Dedifferentiated amniotic fluid mesenchymal stem cell (primary cell): ENCODE measurements around the gene NKD2.
"Not testable (repeated sequence)": the region's sequence is repeated elsewhere in the genome, so short reads cannot be mapped to it uniquely, and the experiment has no call there.

Source experiments
- DNase-seq: peaks from one replicate; pipeline ENCODE4 v3.0.0-alpha.2; 2016; ENCODE audit errors: extremely low spot score

Gene NKD2

DNA sequence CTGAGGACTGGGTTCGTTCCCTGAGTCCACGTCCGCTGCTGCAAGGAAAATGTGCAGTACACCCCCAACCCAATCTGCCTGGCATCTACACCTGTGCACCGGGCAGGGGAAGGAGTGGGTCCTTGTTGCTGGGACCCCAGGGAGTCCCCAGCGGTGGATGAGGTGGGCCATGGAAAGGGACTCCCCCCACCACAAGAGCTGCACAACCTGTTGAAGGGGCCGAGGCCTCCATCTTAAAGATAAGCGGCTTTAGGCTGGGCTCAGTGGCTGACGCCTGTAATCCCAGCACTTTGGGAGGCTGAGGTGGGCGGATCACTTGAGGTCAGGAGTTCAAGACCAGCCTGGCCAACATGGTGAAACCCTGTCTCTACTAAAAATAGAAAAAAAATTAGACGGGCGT is 7.8 kb upstream of the NKD2 start:
- not testable (repeated sequence) for DNase-seq

DNA sequence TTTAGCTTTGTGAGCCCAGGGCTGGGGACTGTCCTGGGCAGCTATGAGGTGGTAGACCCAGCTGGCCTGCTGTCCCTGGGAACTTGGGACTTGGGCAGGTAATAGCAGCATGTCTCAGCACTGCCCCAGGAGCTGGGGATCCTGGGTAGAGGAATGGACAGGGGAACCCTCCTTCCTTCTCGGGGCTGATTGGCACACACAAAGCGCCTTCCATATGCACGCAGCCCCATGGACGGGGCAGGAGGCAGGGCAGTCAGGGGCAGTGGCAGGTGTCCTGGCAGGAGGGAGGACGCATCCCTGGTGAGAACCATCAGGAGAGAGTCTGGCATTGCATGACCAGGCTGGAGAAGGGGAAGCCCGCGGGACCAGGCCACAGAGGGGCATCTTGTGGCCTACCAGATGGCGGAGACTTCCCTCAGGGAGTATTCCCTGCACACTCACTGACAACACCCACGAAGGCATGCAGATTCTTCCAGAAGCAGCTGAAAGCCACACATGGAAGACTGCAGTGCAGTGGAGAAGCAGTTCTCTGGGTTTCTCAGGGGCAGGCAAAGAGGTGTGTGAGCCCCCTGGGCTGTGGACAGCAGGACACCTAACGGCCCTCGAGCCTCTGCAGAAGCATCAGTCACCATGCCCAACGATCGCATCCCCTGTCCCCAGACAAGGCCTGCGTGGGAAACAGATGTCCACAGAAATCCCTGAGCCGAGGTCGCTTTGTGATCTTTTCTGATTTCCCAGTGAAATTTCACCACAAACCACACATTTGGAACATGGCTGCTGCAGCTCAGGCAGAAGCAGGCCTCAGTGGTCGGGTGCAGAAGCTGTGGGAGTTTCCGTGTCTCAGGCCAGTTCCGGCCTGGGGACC is 7.0 kb upstream of the NKD2 start:
- DNase-seq = no peak

DNA sequence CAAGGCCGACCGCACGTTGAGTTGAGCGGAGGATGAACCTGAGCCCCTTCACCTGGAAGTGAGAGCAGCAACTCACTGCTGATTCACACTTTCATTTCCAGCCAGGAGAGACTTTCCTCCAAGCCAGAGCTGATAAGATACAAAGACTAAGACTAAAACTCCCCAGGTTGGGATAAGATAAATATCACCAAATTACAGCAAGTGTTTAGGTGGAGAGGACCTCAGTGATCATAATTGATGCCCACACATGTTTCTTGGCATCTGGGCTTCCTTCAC is 6.4 kb upstream of the NKD2 start:
- DNase-seq = no peak

DNA sequence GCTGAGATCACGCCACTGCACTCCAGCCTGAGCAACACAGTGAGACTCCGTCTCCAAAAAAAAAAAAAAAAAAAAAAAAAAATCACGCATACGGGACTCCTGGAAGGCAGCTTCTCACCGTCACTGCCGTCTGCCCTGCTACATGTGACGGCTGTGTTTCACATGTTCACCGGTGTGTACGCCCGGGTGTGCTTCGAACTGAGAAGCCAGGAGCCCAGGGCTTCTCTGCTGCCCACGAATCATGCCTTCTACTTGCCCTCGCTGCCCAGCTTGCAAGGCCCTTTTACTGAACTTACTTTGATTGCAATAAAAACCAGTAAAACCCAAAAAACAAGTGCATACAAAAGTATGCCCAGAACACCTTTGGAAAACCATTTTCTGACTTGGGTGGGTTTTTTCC is 5.8 kb upstream of the NKD2 start:
- DNase-seq = no peak

DNA sequence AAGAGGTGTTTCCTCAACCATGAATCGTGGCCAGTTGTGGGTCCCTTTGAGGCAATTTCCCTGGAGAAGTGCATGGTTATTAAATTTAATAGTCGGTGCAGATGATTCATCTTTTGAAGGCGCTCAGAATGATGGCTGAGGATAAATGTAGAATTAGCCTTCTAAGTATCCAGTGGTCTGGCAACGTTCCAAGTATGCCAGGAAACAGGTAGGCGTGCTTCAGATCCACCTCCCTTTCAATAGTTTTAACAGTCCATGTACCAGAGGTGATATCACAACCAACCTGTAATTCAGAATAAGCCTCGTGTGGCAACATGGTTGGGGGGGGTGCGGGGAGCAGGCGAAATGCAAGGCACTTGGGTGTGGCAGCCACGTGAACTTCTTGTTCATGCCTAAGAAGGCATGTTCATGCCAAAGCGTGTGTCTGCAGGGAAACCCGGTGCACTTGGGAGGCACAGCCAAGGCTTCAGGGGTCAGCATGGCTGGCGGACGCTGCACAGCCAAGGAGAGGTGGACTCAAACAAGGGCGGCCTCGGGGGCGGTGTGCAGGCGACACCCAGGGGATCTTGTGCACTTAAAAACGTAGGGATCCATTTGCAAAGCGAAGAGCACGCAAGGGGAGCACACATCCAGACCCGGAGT is 5.2 kb upstream of the NKD2 start:
- no peak for DNase-seq

DNA sequence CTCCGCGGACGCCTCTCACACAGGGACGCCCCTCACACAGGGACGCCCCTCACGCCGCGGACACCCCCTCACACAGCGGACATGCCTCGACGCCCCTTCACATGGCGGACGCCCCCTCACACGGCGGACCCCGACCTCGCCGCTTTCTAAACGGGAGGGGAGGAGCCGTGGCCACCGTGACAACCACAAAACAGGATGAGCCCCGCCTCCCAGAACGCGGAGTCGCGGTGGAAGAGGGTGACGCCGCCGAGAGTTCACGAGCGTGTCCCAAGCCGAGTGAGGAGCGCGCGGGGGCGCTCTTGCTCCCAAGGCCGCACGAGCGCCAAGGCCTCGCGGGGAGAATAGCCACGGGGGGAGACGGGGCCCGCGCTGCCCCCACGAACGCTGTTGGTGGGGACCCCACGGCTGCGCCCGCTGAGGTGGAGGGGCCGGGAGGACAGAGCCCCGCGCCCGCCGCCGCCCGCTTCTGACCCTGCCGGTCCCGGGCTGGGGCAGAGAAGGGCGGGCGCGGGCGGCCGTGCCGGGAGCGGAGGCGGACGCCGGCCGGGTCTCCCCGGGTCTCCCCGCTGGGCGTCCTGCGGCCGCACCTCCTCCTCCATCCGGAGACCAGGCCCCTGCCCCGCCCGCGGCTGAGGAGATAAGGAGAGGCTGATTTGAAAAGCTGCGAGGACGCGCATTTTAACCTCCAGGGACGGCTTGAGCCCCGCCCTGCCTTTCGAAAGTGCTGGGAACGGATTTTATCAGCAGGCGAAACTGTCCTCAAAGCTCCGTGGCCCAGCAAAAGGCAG is 3.9 kb upstream of the NKD2 start:
- DNase-seq = no peak

DNA sequence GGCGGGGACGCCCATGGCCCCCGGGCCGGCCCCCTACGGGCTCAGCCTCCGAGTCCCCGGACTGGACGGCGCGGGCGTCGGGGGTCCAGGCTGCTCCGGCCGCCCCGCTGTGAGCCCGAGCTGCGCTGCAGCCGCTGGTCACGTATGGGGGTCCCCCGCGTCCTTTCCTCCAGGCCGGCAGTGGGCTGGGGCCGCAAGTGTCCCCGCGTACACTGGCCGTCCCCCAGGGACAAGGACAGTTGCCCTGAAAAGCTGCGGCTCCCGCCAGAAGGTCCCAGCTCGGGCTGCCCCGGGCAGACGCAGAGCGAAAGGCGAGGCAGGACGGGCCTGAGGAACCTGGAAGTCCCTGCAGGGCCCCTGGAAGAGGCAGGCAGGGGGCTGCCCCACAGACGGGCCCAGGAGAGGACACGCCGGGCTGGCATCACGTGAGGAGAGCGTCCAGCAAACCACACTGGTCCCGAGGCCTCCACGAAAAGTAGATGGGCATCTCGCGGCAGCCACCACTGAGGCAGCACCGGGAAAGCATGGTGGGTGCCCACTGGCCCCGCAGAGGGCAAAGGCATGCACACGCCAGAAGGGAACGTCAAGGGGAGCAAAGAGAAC is 3.3 kb upstream of the NKD2 start:
- DNase-seq = no peak

DNA sequence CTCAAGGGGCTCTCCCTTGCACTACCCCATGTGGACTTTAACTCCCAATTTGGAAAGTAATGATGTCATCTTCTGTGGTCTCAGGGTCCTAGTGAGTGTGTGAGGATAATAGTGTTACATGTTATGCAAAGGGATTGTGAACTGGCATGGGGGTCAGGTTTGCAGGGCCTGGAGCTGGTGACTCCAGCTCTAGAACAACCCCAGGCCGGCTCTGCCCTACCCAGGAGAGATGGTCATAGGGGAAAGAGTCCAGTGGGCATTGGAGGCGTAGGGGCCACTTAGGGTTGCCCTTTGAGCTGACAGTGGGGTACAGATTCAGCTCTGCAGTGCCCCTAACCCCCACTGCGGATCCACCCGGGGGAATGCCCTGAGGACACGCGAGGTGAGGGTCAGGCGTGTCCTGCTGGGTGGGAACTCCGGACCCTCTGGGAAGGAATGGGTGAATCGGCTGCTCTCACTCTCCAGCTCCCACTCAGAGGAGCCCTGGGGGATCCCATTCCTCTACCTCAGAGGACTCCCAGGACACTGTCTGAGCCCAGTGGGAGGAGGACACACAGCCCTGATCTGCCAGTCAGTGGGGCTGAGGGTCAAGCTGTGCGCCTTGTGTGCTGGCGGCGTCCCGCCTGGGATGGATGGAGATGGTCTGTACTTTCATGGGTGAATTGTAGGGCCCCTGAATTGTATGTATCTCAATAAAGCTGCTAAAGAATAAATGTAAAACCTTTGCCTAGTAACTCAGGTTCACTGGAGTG is 2.5 kb upstream of the NKD2 start:
- DNase-seq = no peak

DNA sequence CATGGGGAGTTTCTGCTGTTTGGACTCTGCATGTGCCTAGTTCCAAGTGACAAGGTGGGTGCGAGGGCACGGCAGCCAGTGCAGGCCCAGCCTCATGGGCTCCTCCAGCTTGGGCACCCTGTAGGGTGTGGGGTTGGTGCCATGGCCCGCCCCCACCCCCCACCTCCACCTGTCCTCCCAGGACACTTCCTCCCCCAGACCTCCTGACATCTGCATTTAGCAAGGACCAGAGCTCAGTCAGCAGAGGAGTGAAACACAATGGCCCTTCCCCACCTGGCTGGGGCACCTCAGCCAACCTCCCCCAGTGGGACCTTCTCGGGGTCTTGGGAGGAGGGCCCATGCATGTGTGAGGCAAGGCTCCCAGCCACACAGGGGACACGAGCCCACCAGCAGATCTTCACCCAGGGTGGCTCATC is 1.9 kb upstream of the NKD2 start:
- DNase-seq = no peak

DNA sequence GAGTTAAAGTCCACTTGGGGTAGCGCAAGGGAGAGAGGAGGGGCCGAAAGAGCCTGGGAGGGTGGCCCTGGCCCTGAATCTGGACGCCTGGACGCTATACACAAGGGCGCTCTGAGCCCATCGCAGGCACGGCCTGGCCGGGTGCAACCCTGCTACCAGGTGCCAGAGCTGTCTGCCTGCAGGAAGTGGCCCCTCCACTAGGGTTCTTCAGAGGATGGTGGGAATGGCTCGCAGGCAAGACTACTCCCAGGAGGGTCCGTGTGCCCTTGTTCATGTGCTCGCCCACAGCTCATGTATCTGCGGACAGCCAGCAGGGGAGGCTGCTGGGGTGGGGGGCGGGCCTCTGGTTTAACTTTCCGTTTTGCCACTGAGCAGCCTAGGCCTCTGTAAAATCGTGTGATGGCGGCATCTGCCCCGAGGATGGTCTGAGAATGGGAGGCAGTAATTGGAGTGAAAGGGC is 1.4 kb upstream of the NKD2 start:
- DNase-seq = no peak

DNA sequence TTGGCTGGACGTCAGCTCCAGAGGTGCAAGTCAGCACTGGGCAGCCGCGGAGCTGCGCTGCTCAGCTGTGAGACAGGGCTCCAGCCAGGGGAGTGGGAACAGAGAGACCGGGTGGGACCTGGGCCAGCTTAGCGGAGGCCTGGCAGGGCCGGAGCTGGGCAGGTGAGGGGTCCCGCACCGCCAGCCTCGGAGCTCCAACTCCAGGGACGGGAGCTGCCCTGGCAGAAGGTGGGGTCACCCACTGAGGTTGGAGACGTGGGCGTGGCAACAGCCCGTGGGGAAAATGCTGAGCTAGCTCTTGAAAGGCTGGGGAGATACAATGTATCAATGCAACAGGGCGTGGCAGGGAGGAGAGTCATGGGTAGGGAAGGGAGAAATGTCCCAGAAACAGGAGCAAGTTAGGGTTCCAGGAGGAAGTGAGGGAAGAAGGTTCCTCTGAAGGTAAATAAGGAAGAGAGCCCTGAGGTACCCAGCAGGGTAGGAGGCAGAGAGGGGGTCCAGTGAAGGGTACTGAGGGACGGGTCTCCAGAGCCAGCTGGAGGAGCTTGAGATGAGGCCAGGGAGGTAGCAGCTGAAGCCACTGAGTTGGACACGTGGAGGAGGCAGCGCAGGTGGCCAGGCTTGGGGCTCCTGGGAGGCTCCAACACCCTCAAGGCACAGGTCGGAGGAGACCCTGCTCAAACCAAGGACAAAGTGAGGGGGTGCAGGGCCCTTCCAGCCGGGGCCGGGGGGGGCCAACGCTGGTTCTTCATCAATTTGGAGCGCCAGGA is 736 bp upstream of the NKD2 start:
- DNase-seq = no peak

DNA sequence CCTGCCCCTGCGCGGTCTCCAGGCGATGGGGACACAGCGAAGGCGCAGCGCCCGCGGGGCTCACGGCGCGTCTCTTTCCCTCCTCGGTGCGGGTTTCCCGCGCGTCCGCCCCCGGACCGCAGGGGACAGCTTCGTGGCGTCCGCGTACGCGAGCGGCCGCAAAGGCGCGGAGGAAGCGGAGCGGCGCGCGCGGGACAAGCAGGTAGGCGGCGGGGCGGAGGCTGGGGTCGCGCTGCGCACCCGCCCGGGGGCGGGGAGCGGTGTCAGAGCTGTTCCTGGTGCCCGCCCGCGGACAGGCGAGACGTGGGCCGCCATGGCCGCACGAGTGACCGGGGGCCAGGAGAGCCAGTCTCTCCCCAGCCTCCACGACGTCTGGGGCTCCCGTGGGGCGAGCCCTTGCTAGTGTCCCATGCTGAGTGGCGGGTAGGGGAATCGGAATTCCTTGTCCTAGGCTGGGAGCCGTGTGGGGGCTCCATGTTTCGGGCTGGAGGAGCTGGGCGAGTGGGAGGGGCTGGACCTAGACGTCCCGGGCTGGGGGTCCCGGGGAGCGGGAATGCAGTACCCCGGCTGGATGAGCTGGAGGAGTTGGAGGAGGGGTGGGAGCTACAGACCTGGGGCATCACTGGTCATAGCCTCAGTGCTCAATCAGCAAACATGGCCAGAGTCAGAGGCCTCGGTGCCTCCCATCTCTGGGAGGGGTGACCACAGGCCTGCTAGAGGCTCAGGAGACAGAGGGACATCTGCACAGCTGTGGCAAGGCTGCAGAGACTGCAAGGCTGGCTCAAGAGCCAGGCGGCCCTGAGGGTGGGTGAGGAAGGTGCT is 968 bp downstream of the NKD2 start:
- DNase-seq = no peak

DNA sequence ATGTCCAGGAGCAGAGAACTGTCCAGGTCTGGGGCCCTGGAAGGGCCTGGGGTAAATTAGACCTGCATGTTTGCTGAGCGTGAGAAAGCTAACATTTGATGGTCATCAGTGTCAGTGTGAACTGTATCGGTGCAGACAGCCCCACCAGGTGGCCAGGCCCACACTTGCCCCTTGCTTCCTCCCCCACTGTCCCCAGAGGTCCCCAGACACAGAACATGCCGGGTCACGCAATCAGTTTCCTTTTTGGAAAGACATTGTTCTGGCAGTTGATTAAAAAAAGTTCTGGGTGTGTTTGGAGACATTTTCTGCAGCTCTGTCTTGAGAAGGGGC is 1.5 kb downstream of the NKD2 start:
- DNase-seq = no peak

DNA sequence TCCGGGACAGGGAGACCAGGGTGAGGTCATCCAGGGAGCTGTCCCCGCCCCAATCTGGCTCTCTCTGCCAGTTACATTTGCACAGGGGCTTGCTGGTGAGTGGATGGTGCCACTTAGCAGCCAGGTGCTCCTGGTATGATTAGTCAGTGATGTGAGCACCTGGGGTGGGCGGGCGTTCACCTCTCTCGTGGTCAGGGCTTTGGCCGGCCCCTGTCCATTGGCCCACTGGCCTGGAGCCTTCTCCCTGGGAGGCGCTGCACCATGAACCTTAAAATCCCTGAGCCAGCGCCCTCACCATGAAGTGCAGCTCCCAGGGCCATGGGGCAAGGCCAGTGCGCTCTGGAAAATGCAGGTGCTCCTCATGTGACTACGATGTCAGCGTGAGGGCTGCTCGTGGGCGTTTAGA is 2.0 kb downstream of the NKD2 start:
- DNase-seq = no peak

DNA sequence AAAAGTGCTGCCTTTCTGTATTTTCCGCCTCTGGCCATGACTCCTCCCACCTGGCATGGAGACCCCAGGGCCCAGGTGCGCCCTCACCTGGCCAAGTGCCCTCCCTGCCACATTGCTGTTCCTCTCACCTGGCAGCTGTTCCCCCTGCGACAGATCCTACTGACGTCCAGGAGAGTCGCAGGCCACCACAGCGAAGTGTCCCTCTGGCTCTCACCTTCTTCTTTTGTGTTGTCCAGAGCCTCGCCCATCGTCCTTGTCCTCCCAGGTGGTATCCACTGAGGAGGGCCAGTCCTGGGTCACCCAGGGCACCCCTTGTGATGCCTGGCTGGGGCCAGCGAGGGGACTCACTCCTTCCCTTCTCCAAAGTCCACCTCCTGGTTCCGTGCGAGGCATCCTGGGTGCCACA is 2.6 kb downstream of the NKD2 start:
- DNase-seq = no peak

DNA sequence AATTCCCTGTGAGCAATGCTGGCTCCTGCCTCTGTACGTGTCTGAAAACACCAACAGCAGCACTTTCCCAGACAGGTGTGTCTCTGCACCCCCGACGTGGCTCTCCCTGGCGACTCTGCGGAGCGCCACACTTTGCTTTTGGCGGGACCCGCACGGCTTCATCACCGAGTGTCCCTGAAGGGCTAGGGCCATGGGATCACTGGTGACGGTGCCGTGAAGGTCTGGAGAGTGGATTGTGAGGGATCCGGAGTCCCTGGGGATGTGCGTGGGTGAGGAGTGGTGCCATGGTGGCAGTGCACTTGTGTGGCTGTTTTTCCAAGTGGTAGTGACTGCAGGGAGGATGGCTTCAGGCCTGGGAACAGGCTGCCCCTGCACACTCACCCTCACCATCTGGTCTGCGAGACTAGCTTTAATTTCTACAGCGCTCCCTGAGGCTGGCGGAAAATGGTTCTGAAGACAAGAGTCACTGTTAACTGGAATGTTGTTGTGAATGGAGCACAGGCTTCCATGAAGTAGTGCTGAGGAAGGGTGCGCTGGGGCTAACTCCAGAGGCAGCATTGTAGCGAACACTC is 3.2 kb downstream of the NKD2 start:
- no peak for DNase-seq

DNA sequence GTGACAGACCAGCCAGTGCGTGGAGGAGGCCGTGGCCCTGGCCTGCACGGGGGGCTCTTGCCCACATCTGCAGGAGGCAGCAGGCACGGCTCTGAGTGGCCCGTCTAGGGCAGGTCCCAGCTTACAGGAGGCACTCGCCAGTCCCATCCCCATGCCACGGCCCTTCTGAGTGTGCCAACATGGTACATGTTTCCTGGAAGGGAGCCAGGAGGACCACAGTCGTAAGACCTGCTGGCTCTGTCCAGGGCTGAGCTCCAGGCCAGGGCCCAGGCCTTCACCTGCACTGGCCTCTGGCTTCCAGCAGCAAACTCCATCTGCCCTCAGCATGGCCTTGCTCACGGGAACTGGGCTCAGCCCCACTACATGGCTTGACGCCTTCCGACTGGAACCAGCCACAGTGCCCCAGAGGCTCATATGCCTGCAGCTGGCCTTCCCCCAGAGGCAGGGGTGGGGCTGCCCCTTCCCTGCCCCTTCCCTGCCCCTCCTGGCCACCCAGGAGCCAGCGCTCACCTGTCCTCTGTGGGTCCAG is 3.8 kb downstream of the NKD2 start:
- DNase-seq = no peak

DNA sequence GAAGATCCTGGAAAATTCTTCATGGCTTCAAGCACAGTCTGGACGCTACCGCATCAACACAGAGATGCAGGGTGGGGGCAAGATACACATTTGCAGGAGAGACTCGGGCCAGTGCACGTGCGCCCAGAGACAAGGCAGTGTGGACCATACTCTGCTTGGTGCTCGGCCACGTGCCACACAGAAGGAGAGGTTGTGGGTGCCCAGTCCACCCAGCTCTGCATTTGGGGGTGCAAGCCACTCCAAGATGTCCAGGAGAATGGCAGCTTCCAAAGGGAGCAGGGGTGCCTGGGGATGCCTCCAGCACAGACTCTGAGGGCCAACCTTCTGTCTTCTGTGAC is 4.3 kb downstream of the NKD2 start:
- no peak for DNase-seq

DNA sequence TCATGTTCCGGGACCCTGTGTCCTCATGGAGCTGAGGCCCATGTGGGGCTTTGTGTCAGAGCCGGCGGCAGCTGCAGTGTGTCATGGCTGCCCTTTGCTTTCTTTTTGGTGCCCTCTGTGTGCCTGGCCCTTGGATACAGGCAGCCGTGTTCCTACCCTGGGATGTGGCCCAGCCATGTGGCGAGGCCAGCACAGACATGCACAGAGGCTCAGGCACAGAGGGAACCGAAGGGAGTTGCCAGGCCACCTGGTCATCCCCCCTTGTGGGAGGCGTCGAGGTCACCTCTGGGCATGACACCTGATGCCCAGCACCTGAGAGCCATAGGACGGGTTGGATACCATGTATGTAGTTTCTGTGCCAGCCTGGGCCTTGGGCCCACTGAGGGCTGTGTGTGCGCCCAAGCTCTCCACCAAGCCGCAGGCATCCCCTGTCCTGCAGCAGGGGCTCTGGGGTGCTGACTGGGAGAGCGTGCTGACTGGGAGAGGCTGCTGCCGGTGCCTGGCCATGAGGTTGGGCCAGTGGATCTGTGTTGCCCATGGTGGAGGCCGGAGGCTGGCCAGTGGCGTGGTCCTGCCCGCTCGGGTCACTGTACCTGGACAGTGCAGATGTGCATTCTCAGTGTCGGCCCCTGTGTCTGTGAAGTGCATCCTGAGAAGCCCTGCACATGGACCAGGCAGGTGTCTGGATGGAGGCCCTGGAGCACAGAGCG is 4.8 kb downstream of the NKD2 start:
- DNase-seq = no peak
